GM18951 (cell line): Measurements from ENCODE around the gene CTAGE1.
"Not testable (repeated sequence)": the region's sequence is repeated elsewhere in the genome, so short reads cannot be mapped to it uniquely, and the experiment has no call there.

Experiments
- POLR2A ChIP-seq: IDR thresholded peaks from 4 replicates; pipeline ENCODE4 v1.6.1; 2011; ENCODE audit warnings: mild to moderate bottlenecking; ENCODE audit not compliant: insufficient read length, insufficient read depth; ENCODE audit errors: extremely low read depth
- in situ Hi-C: fragments of 300-500 bp; cut with MboI; formaldehyde crosslinking; loops from one replicate; pipeline ENCODE4 v1.12.0; 2022; ENCODE audit warnings: low sequenced_read_pairs, mixed read lengths, inconsistent platforms; ENCODE audit not compliant: unreplicated experiment

Gene CTAGE1

DNA sequence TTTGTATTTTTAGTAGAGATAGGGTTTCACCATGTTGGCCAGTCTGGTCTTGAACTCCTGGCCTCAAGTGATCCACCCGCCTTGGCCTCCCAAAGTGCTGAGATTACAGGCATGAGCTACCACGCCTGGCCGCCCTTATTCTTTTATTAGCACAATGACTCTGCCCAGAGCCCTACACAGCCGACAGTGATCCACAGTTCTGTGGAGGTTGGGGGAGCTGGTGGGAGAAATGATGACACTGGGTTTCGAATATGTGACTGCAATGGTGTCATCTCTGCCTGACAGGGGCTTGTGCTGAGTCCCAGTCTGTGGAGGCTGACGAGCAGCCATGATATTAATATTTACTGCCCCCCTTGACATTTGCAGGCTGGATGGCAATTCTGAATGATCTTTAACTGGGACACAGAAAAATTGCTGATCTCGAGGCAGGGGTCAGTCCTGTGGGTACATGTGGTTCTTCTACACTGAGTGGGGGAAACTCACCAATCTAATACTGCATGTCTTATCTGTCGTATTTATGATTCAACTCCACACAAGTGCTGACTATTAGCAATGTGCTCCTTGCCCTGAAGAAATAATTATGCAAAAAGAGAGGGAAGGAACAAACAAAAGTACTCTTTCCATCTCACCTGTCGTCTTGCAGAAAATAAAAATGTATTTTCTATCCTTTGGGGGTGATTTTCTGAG lies 6.3 kb upstream of the CTAGE1 start:
- in situ Hi-C loops = no loop called here
- TF ChIP-seq POLR2A = no peak

DNA sequence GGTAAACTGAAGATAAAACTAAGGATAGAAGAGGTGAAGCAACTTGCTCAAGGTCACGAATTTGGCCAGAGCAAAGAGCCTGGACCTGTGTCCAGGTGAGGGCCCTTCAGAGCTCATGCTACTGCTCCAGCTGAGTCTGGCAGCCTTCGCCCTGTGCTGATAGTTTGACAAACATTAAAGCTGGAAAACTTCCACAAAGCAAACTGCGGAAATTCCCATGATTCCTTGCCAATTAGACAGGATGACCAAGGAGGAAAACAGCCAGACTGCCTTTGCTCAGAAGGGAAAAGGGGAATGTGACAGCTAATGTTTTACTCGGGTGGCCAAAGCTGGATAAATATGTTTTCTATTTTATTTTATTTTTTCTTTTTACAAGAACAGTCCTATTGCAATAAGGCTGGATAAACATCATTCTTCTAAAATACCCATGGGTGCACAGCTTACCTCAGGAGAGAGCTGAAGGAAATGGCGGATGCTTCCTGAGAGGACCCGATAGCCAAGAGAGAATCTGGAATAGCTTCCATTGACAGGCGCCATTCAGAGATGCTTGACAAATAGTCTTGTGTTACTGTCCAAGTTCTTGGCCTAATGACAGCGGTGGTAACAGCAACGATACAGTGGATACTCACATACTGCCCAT lies 5.3 kb upstream of the CTAGE1 start:
- in situ Hi-C loops = no loop called here
- no peak for TF ChIP-seq POLR2A

DNA sequence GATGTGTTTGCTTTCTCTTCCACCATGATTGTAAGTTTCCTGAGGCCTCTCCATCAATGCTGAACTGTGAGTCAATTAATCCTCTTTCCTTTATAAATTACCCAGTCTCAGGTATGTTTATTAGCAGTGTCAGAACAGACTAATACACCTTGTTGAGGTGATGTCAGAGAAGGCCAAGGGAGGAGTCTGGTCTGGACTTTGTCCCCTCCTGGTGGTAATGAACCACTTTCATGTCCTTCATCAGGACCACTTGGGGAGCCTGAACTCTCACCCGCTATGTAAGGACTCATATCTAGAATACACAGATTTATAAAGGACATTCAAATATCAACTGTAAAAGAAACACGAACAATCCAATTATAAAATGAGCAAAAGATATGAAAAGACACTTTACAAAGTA lies 2.9 kb upstream of the CTAGE1 start:
- TF ChIP-seq POLR2A = no peak
- in situ Hi-C loops = no loop called here

DNA sequence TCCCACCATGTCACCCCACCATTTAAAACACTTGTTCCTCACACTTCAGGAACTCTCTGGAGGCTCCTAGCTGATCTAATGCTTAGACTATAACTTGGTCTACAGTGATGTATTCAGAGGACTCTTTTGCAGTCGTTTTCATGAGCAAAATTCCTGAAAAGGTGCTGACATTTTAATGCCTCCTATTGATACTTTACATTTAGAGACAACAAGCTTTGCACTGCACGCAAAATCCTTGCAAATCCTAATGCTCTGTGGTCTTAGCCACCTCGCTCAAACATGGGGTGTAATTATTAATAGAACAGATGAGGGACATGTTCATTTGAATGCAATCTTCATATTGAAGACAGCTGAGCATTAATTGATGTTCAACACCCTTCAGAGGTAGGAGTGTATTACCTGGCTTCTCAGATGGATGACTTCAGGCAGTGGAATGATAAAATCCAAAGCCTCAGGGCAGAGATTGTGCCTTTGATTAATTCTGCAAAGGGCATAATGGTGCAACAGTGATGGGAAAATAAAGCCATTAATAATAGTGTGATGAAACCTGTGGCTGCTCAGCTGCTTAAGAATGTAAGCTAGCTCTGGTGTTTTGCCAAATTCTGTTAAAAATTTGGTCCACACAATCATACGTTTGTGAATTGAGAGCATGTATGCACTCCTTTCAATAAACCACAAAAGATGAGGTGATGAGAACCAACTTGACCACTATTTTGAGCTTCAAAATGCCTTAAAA lies 5.4 kb downstream of the CTAGE1 start:
- TF ChIP-seq POLR2A = no peak
- in situ Hi-C loops = no loop called here

DNA sequence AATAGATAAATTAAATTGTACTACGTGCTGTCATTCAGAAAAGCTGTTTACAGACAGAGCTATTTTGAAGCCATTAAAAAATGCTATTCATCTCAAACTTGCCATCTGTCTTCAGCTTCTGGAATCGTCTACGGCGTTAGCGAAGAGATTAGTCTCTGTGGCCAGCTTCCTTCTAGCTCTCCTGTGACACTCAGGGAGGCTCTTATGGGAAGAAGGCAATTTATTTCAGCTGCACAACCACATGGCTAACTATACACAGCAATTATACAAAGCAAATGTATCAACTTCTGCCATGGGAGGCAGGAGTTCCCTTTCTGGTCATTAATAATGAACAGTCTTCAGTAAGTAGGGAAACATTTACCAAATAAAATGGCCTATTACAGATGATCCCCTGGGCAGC lies 6.3 kb downstream of the CTAGE1 start:
- in situ Hi-C loops = no loop called here
- no peak for TF ChIP-seq POLR2A

DNA sequence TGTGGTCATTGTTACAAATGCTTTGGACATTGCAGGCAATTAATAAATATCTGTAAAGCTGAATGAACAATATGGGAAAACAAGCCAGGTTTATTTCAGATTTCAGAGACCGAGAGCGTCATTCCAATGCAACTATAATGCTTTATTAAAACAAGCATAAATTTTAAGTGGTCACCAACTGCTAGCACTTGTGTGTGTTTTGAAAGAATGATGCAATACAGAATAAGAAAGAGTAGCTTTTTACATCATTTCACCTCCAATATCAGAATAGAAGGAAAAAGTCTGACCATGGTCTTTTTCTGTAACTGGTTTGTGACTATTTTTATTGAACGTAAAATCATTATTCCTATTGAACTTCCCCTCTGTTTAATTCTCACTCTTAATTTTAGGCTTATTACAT lies 7.6 kb downstream of the CTAGE1 start:
- in situ Hi-C loops = no loop called here
- TF ChIP-seq POLR2A = no peak

DNA sequence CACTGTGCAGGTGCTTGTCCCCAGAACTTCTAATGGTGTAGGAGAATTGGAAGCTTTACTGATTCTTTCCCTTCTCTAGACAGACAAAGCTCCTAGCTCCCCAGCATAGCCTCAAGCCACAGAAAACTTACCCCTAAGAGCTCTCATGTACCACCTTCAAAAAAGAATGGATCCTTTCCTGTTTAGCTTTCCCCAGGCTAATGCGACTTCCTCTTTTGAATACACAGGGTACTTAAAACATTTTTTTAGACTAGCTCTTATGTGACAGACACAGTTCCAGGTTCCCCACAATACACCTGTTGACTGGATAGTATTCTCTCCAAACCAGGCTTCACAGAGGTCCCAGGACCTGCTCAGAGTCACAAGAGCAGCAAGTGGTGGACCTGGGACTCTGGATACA lies 8.3 kb downstream of the CTAGE1 start:
- in situ Hi-C loops = no loop called here
- TF ChIP-seq POLR2A = no peak

DNA sequence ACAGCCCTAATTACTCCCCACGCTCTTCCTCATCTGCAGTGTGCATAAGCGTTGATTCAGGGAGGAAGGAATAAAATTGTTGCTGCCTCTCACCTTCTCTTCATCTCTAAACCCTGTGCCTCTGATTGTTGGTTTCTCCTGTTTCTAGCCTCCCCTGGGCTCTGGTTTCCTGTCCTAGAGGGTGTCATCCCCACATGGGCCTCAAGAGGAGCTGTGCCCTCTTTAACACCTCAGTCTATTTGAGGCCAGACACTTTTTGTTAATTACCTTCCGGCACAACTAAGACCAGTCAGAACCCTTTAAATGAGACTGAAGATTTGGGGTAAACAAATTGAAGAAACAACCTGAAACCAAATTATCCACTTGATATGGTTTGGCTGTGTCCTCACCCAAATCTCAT lies 9.7 kb downstream of the CTAGE1 start:
- in situ Hi-C loops = no loop called here
- TF ChIP-seq POLR2A = no peak

DNA sequence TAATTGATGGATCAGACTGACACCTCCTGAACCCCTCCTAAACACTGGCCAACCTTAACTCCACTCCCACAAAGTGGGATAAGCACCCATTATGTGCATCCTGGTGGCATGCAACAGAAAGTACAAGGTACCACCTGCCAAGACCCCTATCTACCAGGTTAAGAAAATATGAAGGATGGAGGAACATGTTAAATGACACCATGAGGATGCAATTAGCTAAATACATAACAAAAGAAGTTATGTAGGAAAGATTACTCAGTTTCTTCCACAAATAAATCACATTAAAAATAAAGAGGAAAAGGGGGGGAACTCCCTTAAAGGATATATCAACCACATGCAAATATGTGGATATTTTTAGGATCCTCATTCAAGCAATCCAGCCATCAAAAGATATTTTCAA lies 12.6 kb downstream of the CTAGE1 start:
- in situ Hi-C loops = no loop called here
- no peak for TF ChIP-seq POLR2A

DNA sequence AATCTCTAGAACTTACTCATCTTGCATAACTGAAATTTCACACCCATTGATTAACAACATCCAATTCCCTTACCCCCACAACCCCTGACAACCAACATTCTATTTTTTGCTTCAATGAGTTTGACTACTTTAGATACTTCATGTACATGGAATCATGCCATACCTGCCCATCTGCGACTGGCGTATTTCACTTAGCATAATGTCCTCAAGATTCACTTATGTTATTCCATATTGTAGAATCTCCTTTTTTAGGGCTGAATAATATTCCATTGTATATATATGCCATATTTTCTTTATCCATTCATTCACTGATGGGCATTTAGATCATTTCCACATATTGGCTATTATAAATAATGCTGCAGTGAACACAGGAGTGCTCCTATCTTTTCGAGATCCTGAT lies 13.8 kb downstream of the CTAGE1 start:
- no peak for TF ChIP-seq POLR2A
- in situ Hi-C loops = no loop called here

DNA sequence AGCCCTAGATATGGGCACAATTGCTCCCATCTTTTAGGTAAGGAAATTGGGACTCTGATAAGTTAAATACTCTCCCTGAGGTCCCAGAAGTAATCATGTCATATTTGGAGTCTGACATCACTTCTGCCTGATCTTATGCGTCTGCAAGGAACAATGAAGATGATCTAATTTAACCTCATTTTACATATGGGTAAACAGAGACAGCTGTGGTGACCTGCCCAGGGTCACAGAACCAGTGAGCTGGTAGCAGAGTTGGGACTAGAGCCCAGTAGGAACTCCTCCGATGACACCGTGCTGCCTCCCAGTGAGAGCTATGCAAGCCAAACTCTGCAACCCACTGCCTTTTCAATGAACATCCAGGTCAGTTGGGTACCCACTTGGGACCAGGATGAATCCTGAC lies 17.8 kb downstream of the CTAGE1 start:
- in situ Hi-C loops = no loop called here
- TF ChIP-seq POLR2A = no peak

DNA sequence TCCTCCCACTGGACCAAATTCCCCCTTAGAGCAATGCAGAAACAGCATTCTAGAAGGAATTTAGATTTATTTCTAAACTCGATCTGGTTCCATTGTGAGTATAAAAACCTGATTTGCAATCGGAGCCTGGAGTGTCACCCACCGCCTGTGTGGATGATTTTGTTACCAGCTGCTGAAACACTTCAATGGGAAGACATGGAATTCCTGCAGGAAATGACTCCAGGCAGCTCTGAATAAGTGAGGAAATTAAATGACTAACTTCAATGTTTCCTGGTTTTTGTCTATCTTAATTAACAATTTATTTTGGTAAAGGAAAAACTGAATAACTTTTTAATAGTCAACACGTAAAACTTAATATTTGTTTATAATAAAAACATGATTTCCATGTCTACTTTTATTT lies 19.3 kb downstream of the CTAGE1 start:
- TF ChIP-seq POLR2A = no peak
- in situ Hi-C loops = no loop called here

DNA sequence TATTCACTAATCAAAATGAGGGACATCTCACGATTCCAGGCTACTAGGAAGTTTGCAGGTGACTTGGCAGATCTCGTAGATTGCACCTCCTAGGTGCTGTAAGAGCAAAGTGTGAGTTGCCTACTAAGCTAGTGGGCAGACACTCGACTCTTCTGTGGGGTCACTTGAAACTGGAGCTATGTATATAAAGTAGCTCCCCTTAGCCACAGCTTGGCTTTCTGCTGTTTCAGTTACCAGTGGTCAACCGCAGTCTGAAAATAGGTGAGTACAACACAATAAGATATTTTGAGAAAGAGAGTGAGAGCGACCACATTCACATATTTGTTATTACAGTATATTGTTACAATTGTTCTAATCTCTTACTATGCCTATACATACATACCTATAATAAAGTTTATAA lies 23.3 kb downstream of the CTAGE1 start:
- in situ Hi-C loops = no loop called here
- TF ChIP-seq POLR2A = no peak

DNA sequence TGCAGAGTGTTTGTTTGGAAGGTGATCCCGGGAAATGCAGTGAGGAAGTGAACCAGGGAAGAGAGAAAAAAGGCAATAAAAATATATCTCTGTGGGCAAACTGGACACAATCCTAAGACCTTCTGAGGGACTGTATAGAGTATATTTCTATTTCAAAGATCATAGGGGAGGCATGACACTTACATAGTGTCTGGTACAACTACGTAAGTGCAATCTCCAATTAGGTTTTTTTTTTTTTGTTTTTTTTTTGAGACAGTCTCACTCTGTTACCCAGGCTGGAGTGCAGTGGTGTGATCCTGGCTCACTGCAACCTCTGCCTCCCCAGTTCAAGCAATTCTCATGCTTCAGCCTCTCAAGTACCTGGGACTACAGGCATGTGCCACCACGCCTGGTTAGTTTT lies 24.6 kb downstream of the CTAGE1 start:
- in situ Hi-C loops = not testable (repeated sequence)
